ENCODE measurements around the gene MPC1L. TPM values are rescaled to one million over a fixed set of nuclear protein-coding genes. Genes with fewer than 3 reads are reported as not detected.

MPC1L gene
- total RNA-seq, 1 donor from 2014 or later = not detected

DNA sequence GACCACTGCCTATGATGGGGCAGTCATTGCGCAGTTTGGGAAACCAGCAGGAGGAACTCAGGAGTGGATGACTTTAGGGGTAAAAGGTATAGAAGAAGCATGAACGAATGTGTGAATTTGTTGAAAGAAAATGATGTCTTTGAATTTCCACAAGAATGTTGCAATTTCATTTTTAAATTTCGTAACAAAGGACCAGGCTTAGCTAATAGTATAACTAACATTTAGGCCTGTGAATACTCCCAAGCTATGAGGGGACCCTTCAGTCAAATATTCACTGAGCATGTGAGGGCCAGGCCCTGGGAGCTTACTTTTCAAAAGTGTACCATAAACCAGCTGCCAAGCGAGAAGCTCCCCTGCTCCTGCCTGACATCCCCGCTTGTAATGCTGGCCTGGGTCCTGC is 5.3 kb downstream of the MPC1L start:
- no peak for DNase-seq (ENCODE audit: low read depth)

GRCh38 chrX:40632199-40632598 is 9.0 kb downstream of the MPC1L start:
- DNase-seq (ENCODE audit: low read depth) = no peak

- DNase-seq (ENCODE audit: low read depth) = no peak
These were observed 14.5 kb downstream of the MPC1L start for GRCh38 chrX:40637687-40638086.

DNA sequence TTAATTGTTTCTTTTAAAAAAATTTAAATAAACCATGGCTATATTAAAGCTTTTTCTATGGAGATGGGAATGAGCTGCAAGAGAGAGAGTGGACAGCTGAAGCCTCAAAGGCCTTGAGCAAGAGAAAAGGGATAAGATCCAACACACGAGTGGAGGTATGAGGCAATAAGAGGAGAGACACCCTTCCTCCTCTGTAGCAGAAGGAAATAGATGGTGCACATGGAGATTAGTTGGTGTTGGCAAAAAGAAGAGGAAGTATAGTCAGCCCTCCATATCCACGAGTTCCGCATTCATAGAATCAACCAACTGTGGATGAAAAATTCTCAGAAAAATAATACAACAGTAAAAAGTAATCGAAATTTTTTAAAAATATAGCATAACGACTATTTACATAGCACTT is 20.9 kb downstream of the MPC1L start:
- no peak for DNase-seq (ENCODE audit: low read depth)

- peak; percentile 59 for DNase-seq (ENCODE audit: low read depth)
These were observed 21.7 kb downstream of the MPC1L start for GRCh38 chrX:40644821-40645358.

DNA sequence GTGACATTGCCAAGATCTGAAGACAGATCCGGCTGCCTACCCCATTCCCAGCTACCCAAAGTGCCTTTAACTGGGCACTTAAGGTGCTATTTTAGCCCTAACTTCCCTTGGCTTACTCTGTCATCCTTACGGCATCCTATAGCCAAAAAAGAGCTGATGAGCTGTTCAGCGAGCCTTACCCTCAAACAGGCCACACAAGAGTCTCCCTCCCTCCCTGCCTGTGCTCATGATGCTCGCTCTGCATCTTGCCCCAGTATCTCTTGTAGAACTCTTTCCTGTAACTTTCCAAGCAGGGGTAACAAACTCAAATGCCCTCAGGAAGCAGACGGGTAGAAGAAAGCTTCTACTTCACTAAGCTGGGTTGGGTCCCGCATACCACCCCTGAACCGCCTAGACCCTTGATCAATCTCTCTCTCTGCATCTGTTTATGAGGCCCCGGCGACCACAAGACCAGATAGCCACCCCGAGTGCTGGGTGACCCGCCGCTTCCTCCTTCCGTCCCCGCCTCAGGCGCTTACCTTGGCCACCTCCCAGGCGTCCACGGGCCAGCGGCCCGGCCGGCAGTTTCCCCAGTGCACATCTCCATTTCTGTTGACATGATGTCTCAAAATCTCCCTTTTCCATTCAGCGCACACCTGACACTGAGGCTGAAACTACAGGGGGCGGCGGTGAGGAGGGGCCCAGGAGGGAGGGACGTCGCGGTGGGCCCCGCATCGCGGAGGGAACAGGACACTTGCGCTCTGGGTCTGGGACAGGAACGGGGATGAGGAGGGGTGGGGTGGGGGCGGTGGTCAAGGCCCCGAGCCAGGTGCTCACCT is 23.5 kb downstream of the MPC1L start:
- no peak for DNase-seq (ENCODE audit: low read depth)

DNA sequence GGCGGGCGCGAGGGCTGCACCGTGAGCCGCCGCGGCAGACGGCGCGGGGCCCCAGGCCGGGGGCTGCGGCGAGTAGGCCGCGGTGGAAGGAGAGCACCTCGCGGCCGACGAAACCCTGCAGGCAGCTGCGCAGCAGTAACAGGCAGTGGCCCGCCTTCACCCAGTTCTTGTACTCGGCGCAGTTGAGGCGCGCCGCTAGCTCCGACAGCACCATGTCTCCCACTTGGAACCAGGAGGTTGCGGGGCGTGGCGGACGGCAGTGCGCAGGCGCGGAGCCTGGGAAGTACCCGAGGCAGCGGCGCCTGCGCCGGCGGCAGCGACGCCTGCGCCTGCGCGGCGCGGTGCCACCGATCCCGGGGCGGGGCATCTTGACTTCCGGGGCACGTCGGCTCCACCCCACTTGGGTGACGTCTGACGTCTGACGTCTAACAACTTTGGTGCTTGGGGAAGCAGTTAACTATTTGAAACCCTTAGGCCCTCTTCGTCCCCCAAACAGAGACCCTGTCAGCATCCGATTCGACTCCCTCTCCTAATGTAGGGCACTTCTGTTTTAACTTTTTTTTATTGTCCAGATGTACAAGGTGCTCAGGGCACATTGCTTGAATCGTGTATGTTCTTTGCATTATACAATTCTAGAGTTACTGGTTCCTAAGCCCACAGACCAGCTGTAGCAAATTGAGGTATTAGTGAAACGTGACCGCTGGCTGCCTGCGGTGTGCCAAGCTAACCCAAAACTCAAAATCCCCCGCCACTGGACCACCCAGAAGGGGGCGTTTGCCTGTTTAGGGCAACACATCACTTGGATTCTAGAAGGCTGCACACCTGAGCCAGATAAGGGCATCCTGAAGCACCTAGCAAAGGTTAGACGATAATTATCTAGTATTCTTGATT is 24.3 kb downstream of the MPC1L start, which contains the start of gene CXorf38:
CXorf38 (minus strand) TSS at position 255 of the 891 bp plus-strand sequence; CDS start at position 214, 41 bp downstream.
- peak; percentile 87 for DNase-seq (ENCODE audit: low read depth)

- DNase-seq (ENCODE audit: low read depth) = peak; percentile 65
These were observed 28.5 kb downstream of the MPC1L start for GRCh38 chrX:40651620-40652223.

DNA sequence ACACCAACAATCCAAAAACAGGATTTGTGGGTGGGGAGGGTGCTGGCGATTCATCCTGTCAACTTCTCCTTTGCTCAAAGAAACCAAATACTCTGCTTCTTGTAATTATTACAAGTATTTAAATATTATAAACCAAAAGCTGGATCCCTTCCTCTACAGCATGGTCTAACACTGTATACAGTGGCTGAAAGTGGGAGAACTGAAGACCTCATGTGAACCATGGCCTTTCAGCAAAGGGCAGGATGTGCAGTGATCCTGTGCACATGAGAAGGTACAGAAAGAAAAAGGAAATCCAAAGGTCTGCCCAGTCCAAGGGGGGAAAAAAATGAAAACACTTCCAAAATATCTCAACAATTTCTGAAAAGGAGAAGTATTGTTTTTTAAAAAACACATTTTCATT is 29.4 kb downstream of the MPC1L start:
- DNase-seq (ENCODE audit: low read depth) = no peak

DNA sequence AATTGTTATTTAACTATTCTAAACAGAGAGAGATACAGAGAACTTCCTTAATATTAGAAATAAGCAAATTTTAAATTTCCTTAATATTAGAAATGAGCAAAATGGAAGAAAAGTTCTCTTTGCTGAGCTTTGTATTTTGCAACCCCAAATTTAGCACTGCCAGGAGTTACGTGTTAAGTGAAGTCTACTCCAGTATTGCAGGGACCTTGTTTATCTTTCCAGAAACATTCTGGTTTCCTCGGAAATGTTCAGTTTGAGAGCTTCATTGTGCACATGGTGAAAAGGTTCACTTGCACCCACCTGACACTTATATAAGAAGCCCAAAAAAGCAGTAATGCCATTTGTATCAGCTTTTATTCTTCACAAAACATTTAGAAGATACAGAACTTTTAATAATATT is 30.3 kb downstream of the MPC1L start:
- no peak for DNase-seq (ENCODE audit: low read depth)

GRCh38 chrX:40660381-40660780 is 37.2 kb downstream of the MPC1L start:
- no peak for DNase-seq (ENCODE audit: low read depth)

- DNase-seq (ENCODE audit: low read depth) = no peak
These were observed 38.3 kb downstream of the MPC1L start for GRCh38 chrX:40661489-40661888.

GRCh38 chrX:40663078-40663740 is 40.0 kb downstream of the MPC1L start:
- peak; percentile 81 for DNase-seq (ENCODE audit: low read depth)

DNA sequence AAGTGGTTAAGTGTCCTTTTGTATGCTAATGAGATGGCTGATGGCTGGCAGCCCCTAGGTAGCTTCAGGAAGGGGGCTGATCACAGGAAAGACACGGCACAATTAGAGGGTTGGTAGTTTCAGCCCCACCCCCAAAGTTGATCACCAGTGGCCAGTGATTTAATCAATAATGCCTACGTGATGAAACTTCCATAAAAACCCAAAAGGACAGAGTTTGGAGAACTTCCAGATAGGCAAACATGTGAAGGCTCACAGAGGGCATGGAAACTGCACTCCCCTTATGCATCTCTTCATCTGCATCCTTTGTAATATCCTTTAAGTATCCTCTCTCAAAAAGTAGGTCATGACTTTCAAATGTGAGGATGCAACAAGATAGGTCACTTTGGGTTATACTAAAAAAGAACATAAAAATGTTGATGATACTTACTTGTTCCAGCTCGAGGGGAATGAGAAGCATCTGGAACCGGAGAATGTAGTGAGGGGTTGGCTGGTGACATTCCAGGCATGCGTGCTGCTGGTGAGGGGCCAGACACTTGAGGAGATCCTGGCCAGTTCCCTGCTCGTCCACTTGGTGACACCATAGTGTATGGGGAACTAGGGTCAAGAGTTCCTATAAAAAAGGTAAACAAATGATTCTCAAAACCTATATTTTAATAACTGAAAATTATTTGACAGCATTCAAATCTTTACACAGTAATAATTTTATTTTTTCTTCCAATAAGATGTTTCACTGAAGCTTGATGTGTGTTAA is 40.8 kb downstream of the MPC1L start:
- peak; percentile 36 for DNase-seq (ENCODE audit: low read depth)

DNA sequence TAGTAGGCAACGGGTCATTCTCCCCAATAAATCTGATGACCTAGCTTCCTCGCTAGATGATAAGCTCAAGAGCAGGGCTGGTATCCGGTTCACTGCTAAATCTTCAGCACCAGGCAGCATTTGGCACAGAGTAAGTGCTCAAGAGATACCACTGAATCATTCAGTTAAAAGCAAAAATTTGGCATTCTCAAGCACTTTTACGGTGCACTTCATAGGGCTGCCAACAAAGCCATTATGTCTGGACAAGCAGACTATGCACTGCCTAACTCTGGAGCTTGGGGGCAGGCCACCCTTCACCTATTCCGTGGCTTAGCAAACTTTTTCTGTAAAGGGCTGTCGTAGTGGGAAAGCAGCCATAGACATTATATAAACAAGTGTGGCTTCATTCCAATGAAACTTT is 47.9 kb downstream of the MPC1L start:
- DNase-seq (ENCODE audit: low read depth) = no peak

Other genes starting within 250 kb of the MPC1L start
- 98.7 and 104 TPM in 2 replicates for gene ATP6AP2, start 42.5 kb upstream of the MPC1L start, total RNA-seq
- 15.9 and 16.9 TPM in 2 replicates for gene CXorf38, start 24.1 kb downstream of the MPC1L start, total RNA-seq
- gene MED14, start 112.1 kb downstream of the MPC1L start, total RNA-seq = 28.9 and 31.2 TPM in 2 replicates

All from myocyte (in vitro differentiated cells).